Keratinocyte (primary cell): ENCODE data around the gene NUP35. TPM values are rescaled to one million over a fixed set of nuclear protein-coding genes. Genes with fewer than 3 reads are reported as not detected.
A peak's percentile ranks its signal among the peaks of the same experiment; 100 is the strongest.

Experiments used
- DNase-seq: peaks from one replicate; pipeline ENCODE4 v3.0.0-alpha.2; 2011; ENCODE audit warnings: low read depth, missing footprints, low spot score
- FAIRE-seq: peaks from 2 replicates; lab custom pipeline; 2011; peaks lifted over from hg19 to GRCh38; lab: Jason Lieb, UNC
- H2AFZ ChIP-seq: 2 replicates; pipeline ENCODE4 v1.6.0; 2012; ENCODE audit warnings: low read length, control low read depth, inconsistent platforms; ENCODE audit not compliant: control insufficient read depth
- H3K27ac ChIP-seq: 2 replicates; pipeline ENCODE4 v1.5.1; 2011; ENCODE audit warnings: low read length; ENCODE audit not compliant: control insufficient read depth, insufficient read depth
- H3K27me3 ChIP-seq: 3 replicates; pipeline ENCODE4 v1.6.0; 2011; ENCODE audit warnings: low read length; ENCODE audit not compliant: control insufficient read depth, insufficient read depth; ENCODE audit errors: extremely low read depth
- H3K36me3 ChIP-seq, 2 experiments: 2 replicates in 1 of 2; 3 replicates in 1 of 2; pipeline ENCODE4 v1.5.1; 2011; ENCODE audit warnings: low read length in 2 of 2, mild to moderate bottlenecking in 1 of 2; ENCODE audit not compliant: control insufficient read depth in 2 of 2, insufficient read depth in 2 of 2; ENCODE audit errors: extremely low read depth in 1 of 2
- H3K4me1 ChIP-seq: 3 replicates; pipeline ENCODE4 v1.5.1; 2011; ENCODE audit warnings: low read length; ENCODE audit not compliant: control insufficient read depth, insufficient read depth; ENCODE audit errors: extremely low read depth
- H3K4me2 ChIP-seq: 3 replicates; pipeline ENCODE4 v1.6.0; 2011; ENCODE audit warnings: low read depth, low read length; ENCODE audit not compliant: control insufficient read depth, insufficient read depth; ENCODE audit errors: extremely low read depth
- H3K4me3 ChIP-seq, 3 experiments: fragments of 200-600 bp in 1 of 3; sonication (generic) in 1 of 3; 2 replicates in 2 of 3; 3 replicates in 1 of 3; pipeline ENCODE4 v1.5.1; 2011 to 2016; ENCODE audit warnings: low read length in 3 of 3, mild to moderate bottlenecking in 3 of 3, control low read depth in 2 of 3, inconsistent platforms in 1 of 3, low read depth in 1 of 3, mixed read lengths in 1 of 3, mixed run types in 1 of 3, moderate library complexity in 1 of 3; ENCODE audit not compliant: control insufficient read depth in 2 of 3, insufficient read depth in 2 of 3; ENCODE audit errors: extremely low read depth in 1 of 3
- H3K79me2 ChIP-seq: 2 replicates; pipeline ENCODE4 v1.6.0; 2012; ENCODE audit warnings: low read length; ENCODE audit not compliant: control insufficient read depth, insufficient read depth
- H3K9ac ChIP-seq: 3 replicates; pipeline ENCODE4 v1.6.0; 2011; ENCODE audit warnings: low read length; ENCODE audit not compliant: control insufficient read depth, insufficient read depth; ENCODE audit errors: extremely low read depth
- H3K9me1 ChIP-seq: 3 replicates; pipeline ENCODE4 v1.6.0; 2011; ENCODE audit warnings: low read length; ENCODE audit not compliant: control insufficient read depth, insufficient read depth; ENCODE audit errors: extremely low read depth
- H3K9me3 ChIP-seq: 2 replicates; pipeline ENCODE4 v1.5.1; 2012; ENCODE audit warnings: low read depth, low read length; ENCODE audit not compliant: control insufficient read depth
- H4K20me1 ChIP-seq: 3 replicates; pipeline ENCODE4 v1.6.0; 2011; ENCODE audit warnings: low read length; ENCODE audit not compliant: control insufficient read depth, insufficient read depth; ENCODE audit errors: extremely low read depth
- CTCF ChIP-seq, 3 experiments: IDR thresholded peaks in 1 of 3; conservative IDR thresholded peaks in 1 of 3; optimal IDR thresholded peaks in 1 of 3; 2 replicates in 2 of 3; 3 replicates in 1 of 3; pipeline versions ENCODE3 to v1.5.1; 2011; ENCODE audit warnings: low read length in 3 of 3, mild to moderate bottlenecking in 3 of 3, moderate library complexity in 2 of 3, control low read depth in 1 of 3, inconsistent platforms in 1 of 3; ENCODE audit not compliant: insufficient read depth in 2 of 3; ENCODE audit errors: extremely low read depth in 1 of 3
- EZH2 ChIP-seq: IDR thresholded peaks from one replicate; pipeline ENCODE4 v1.6.1; 2012; ENCODE audit warnings: inconsistent platforms, mild to moderate bottlenecking, low read length, moderate library complexity
- dilution Hi-C: fragments of 300-500 bp; cut with MboI; formaldehyde crosslinking; loops from one replicate; pipeline ENCODE4 v1.7.0; 2020; ENCODE audit warnings: low sequenced_read_pairs; ENCODE audit not compliant: extremely low pct_ligation_motif_present
- polyA plus RNA-seq, 5 experiments: library from polyadenylated mRNA; depleted of rRNA in 3 of 5; stranded (reverse) in 3 of 5; stranded (forward) in 1 of 5; unstranded in 1 of 5; fragments of >200 nt; gene quantifications; 1 replicate in 1 of 5; 2 replicates in 3 of 5; 3 replicates in 1 of 5; pipeline versions ENCODE4 v1.2.1 to v1.2.3, GENCODE V29; 2011 to 2012; ENCODE audit warnings: missing spikeins in 2 of 5, low read depth in 1 of 5, low replicate concordance in 1 of 5

NUP35 gene
- polyA plus RNA-seq, 1 donor (not counting 4 experiments of a cell fraction or from before 2014, with no cell fraction given) = 22.6 TPM

GRCh38 chr2:183078464-183079138 lies 45.6 kb upstream of the NUP35 start, which contains the start of gene DUSP19:
TSS of gene DUSP19 (plus strand) at chr2:183078747. CDS start at chr2:183078934, 187 bp downstream.
- no peaks in the 10 kb centered on the region for H3K36me3 ChIP-seq
- H2AFZ ChIP-seq = peak within 1 kb of the TSS; percentile 99
- H3K4me1 ChIP-seq = peaks cover 3% of the 10 kb centered on the region
- no peaks in the 10 kb centered on the region for H4K20me1 ChIP-seq
- FAIRE-seq = peak; percentile 98
- peak within 1 kb of the TSS; percentile 63 for H3K27ac ChIP-seq
- peak within 1 kb of the TSS; percentile 69 for H3K9ac ChIP-seq
- H3K79me2 ChIP-seq = no peaks in the 10 kb centered on the region
- peak within 1 kb of the TSS; percentile 86 for H3K4me2 ChIP-seq
- H3K9me3 ChIP-seq = no peaks in the 10 kb centered on the region
- H3K27me3 ChIP-seq = no peaks in the 10 kb centered on the region
- H3K4me3 ChIP-seq = peak within 1 kb of the TSS; percentile 49 to 88 (median 76)
- no peaks in the 10 kb centered on the region for H3K9me1 ChIP-seq
- TF ChIP-seq CTCF (optimal IDR thresholded peaks at IDR 0.05 in 1 of 3, IDR thresholded peaks at IDR 0.05 in 1 of 3, conservative IDR thresholded peaks at IDR 0.05 in 1 of 3; ENCODE audit: extremely low read depth in 1 of 3, insufficient read depth in 2 of 3, low read length in 3 of 3) = no peak
- TF ChIP-seq EZH2 = no peak
- DNase-seq = peak; percentile 82
- dilution Hi-C loops = no loop called here

- no peak for TF ChIP-seq CTCF (optimal IDR thresholded peaks at IDR 0.05 in 1 of 3, IDR thresholded peaks at IDR 0.05 in 1 of 3, conservative IDR thresholded peaks at IDR 0.05 in 1 of 3; ENCODE audit: extremely low read depth in 1 of 3, insufficient read depth in 2 of 3, low read length in 3 of 3)
- TF ChIP-seq EZH2 = no peak
- FAIRE-seq (peak; percentile 17), DNase-seq (no peak)
- Histone ChIP-seq H3K4me3 (peak overlapping the region; percentile 49 to 88 (median 76)), H4K20me1 (no peaks in the 10 kb centered on the region), H3K36me3 (no peaks in the 10 kb centered on the region), H3K9ac (peak overlapping the region; percentile 69), H2AFZ (peak overlapping the region; percentile 99), H3K4me1 (peaks cover 3% of the 10 kb centered on the region), H3K9me1 (no peaks in the 10 kb centered on the region), H3K27ac (peak overlapping the region; percentile 63), H3K4me2 (peak overlapping the region; percentile 86), H3K27me3 (no peaks in the 10 kb centered on the region), H3K79me2 (no peaks in the 10 kb centered on the region), H3K9me3 (no peaks in the 10 kb centered on the region)
- dilution Hi-C loops = no loop called here
Measured at GRCh38 chr2:183079139-183079775, 45.0 kb upstream of the NUP35 start.
